HG03378 (cell line): ENCODE results near the gene ANO1.
"Not testable (repeated sequence)": the region's sequence is repeated elsewhere in the genome, so short reads cannot be mapped to it uniquely, and the experiment has no call there.

ENCODE experiments used
- ATAC-seq: cut with Tn5 transposase; IDR thresholded peaks from one replicate; pipeline ENCODE4 v1.9.1; 2021; ENCODE audit warnings: mild to moderate bottlenecking, moderate library complexity; ENCODE audit not compliant: unreplicated experiment

ANO1 gene

GRCh38 chr11:70184396-70184795 lies 106.3 kb downstream of the ANO1 start:
- ATAC-seq = no peak

- no peak for ATAC-seq
Measured at GRCh38 chr11:70185348-70186055, 107.4 kb downstream of the ANO1 start.

DNA sequence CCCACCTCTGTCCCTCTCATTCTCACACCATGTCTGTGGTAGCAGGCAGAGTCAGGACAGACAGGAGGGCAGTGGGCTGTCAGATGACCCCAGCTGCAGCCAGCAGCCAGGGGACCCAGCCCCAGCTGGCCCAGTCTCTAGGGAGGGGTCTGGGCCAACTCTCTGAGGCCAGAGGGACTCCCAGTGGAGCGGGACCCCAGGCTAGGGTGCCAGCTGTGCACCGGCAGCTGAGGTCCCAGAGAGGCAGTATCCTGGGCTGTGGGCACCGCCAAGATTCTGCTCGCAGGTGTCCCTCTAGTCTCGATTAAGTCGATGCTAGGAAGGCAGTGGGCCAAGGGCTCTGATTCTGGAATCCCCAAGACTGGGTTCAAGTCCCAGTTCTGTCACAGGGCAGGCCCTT lies 108.3 kb downstream of the ANO1 start:
- ATAC-seq = no peak

- ATAC-seq = no peak
Measured at GRCh38 chr11:70186936-70187335, 108.8 kb downstream of the ANO1 start.

DNA sequence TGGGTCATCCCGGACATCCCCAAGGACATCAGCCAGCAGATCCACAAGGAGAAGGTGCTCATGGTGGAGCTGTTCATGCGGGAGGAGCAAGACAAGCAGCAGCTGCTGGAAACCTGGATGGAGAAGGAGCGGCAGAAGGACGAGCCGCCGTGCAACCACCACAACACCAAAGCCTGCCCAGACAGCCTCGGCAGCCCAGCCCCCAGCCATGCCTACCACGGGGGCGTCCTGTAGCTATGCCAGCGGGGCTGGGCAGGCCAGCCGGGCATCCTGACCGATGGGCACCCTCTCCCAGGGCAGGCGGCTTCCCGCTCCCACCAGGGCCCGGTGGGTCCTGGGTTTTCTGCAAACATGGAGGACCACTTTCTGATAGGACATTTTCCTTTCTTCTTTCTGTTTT lies 109.7 kb downstream of the ANO1 start:
- no peak for ATAC-seq

DNA sequence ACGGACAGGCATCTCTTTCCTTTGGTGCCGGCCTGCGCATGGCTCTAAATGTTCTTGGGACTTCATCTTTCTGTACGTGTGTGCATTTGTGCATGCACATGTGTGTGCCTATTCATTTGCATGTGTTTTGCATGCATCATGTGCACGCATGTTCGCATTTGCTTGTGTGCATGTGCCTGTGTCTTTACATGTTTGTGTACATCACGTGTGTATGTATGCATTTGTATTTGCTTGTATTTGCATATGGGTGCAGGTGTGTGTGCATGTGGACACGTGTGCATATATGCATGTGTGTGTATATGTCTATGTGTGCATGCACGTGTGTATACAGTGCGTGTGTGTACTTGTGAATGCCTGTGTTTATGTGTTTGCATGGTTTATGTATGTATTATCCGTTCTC lies 111.5 kb downstream of the ANO1 start:
- no peak for ATAC-seq

- ATAC-seq = no peak
Measured at GRCh38 chr11:70191495-70192140, 113.5 kb downstream of the ANO1 start.

GRCh38 chr11:70192666-70193410 lies 114.7 kb downstream of the ANO1 start:
- no peak for ATAC-seq

DNA sequence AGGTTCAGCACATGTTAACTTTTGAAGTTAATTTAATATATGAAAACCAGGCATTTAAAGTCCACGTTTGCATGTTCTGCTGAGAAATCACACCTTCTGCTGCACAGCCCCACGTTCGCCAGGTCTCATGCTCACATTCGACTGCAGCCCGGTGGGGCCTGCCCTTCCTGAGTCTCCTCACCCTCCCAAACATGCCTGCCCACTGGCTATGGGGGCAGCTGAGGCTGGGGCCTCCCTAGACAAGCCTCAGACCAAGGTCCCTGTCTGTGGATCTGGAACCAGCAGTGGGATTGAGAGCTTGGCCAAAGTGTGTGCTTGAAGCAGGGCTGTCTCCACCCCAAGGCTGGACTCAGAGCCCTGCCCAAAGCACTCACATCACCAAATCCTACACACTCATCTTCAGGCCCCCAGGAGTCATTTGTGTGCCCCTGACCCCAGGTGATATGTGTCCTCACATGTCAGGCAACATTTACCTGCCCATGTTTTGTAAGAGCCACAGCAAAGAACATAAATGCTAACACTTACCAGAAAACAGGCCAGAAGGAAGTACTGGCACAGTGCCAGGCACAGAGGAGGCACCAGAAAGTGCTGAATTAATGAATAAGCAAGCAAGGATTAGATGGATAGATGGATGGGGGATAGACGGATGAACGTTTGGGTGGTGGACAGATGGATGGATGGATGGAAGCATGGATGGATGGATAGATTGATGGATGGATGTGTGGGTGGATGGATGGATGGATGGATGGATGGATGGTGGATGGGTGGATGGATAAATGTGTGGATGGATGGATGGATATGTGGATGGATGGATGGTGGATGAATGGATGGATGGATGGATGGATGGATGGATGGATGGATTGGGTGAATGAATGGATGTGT lies 115.5 kb downstream of the ANO1 start:
- ATAC-seq = no peak

DNA sequence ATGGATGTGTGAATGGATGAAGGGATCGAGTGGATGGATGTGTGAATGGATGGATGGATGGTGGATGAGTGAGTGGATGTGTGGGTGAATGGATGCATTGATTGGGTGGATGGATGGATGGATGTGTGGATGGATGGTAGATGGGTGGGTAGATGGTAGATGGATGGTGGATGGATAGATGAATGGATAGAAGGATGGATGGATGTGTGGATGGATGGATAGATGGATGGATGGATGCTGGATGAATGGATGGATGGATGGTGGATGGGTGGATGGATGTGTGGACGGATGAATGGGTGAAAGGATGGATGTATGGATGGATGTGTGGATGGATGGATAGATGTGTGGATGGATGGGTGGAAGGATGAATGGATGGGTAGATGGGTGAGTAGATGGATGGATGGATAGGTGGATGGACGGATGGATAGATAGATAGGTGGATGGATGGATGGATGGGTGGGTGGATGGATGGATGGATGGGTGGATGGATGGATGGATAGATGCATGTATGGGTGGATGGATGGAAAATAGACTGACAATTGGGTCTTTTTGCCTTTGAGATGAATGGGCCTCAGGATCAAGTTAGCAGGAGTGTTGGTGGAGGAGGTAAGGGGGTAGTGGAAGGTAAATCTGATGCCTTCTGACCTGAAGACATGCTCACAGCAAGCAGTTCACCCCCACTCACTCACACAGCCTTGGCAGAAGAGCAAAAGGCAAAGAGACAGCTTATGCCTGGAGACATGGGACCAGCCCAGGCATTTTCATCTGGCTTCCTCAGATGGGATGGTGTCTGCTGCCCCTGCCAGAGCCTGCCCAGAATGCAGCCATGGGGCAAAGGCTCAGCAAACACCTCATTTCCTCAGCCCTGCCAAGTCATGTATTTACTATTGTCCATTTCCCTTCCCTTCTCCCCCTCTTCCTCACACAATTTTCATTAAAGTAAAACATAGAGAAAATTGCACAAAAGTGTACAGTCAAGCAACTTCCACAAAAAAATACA lies 117.0 kb downstream of the ANO1 start:
- no peak for ATAC-seq

DNA sequence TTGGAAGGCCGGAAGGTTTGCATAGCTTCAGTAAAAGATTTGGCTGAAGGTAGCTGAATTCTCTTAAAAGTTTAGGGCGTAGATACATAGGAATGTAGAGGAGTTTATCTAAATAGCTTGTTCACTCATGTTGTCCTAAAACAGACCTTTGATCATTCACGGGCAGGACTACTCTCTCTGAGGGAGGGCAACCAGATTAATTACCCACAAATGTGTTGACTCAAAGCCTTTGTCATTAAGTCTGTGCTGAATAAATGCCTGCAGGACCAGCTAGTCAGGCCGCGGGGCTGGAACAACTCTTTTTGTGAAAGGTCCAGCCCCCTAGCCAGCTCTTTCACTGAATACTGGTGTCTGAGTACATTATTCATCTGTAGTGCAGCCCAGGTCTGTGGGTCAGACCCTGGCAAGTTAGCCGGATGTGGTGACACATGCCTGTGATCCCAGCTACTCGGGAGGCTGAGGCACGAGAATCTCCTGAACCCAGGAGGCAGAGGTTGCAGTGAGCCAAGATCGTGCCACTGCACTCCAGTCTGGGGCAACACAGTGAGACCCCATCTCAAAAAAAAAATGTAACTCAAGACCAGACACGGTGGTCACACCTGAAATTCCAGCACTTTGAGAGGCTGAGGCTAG lies 122.2 kb downstream of the ANO1 start:
- ATAC-seq = no peak

DNA sequence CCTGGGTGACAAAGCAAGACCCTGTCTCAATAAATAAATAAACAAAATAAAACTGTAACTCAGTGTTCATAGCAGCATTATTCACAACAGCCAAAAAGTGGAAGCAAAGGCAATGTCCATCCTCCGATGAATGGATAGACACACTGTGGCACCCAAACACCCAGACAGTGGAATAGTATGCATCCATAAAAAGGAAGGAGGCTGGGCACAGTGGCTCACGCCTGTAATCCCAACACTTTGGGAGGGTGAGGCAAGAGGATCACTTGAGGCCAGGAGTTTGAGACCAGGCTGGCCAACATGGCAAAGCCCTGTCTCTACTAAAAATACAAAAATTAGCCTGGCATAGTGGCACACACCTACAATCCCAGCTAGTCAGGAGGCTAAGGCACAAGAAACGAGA lies 122.9 kb downstream of the ANO1 start:
- ATAC-seq = not testable (repeated sequence)

DNA sequence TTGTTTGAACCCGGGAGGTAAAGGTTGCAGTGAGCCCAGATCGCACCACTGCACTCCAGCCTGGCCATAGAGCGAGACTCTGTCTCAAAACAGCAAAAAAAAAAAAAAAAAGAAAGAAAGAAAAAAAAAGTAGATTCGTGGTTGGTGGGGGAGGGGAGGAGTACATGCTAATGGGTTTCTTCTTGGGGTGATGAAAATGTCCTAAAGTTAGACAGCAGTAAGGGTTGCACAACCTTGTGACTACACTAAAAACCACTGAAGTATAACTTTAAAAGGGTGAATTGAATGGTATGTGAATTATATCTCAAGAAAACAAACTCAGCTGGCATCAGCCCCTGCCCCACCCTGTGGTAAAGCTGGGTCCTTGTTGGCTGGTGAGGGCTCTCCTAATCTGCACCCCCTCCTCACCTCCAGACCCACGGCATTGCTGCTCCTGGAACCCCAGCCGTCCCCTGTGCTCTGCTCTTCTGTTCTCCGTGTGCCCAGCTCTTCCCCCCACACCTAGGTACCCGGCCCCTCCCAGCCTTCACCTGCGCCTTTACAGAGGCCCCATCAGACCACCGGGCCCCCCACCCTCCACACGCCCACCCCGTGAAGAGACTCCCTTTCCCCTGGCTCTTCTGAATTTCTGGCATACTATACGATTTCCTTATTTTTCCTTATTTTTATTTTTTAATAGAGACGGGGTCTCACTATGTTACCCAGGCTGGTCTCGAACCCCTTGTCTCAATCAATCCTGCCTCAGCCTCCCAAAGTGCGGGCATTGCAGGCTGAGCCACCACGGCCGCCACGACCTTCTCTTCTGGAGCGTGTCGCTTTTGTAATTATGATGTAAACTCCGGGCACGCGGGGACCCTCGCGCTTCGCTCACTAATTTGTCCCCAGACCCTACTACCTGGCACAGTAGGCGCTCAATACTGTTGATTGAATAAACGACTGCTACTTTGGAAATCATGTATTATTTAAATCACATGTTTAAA lies 124.1 kb downstream of the ANO1 start:
- no peak for ATAC-seq

GRCh38 chr11:70202920-70203750 lies 125.0 kb downstream of the ANO1 start, which contains the start of gene FADD:
TSS of gene FADD (plus strand) at chr11:70203296. CDS start at chr11:70203460, 164 bp downstream.
- peak; percentile 62 for ATAC-seq

- peak; percentile 37 for ATAC-seq
Measured at GRCh38 chr11:70203751-70204465, 125.8 kb downstream of the ANO1 start.

- ATAC-seq = no peak
Measured at GRCh38 chr11:70204466-70204799, 126.3 kb downstream of the ANO1 start.
